NCI-H69 (cell line): ENCODE results near the gene ROR1.

ENCODE experiments used
- DNase-seq: peaks from one replicate; lab custom pipeline; 2025; lab: John Stamatoyannopoulos, UW

ROR1 gene

DNA sequence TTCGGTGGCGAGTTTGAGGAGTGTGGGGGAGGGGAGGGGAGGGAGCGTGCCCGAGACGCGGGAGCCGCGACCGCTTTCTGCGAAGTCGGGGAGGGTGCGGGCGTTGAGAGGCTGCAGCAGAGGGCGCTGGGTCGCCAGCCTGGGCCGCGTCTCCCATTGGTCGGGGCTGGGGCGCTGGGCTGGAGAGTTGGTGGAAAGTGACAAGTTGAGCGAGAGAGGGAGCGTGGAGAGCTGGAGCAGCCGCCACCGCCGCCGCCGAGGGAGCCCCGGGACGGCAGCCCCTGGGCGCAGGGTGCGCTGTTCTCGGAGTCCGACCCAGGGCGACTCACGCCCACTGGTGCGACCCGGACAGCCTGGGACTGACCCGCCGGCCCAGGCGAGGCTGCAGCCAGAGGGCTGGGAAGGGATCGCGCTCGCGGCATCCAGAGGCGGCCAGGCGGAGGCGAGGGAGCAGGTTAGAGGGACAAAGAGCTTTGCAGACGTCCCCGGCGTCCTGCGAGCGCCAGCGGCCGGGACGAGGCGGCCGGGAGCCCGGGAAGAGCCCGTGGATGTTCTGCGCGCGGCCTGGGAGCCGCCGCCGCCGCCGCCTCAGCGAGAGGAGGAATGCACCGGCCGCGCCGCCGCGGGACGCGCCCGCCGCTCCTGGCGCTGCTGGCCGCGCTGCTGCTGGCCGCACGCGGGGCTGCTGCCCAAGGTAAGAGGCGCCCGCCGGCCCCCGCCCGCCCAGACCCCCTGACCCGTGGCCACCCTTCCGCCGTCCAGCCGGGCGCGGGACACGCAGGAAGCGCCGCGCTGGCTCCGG, at the start of gene ROR1:
Gene ROR1 (plus strand): TSS at position 203 of the 802 bp plus-strand sequence.
- peak; percentile 90 for DNase-seq

DNA sequence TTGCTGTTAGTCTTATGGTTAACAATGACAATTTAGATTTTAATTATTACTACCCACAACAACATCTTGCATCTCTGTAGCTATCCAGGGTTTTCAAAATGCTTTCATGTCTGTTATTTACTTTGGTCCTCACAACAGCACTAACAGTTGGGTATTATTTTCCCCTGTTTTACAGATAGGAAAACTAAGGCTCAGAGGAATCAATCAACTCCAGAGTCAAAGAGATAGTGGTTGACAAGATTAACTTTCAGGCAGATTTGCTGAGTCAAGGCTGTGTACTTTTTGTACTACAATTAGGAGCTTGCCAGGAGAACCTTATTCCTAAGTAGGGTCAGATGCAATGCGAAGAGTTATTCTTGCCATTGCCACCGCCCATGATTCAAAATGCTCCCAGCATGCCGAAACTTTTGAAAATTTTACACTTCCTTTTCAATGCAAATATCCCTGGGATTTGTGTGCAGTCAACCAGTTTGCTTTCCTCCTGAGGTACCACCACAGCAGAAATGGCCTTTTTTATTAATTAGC, 49.4 kb upstream of the ROR1 start:
- DNase-seq, result no peak

DNA sequence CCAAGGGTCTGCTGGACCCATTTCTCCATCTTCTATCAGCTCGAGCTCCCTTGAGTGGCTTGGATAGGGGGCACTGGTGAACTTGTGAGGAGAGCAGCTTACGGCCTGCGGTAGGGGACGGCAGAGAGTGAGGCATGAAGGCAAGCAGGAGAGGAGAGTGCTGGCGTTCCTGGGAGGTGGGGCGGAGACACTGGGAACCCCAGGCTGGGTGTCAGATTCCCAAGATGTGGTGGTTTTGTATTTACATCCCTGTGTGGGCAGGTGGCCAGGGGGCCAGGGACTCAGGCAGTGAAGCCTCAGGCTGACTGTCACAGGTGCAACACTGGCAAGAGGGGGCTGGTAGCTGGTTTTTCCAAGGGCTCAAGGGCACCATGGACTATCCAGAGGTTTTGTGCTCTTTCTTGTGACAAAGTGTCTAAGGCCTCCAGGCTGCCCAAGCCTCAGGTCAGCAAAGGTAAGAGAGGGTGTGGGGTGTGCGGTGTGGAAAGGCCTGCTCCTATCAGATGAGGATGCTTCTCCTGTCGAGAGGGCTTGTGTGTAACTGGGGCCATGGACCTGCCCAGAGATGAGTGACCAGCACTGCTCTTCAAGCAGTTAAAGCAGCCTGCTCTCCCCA, 45.1 kb upstream of the ROR1 start:
- no peak for DNase-seq

DNA sequence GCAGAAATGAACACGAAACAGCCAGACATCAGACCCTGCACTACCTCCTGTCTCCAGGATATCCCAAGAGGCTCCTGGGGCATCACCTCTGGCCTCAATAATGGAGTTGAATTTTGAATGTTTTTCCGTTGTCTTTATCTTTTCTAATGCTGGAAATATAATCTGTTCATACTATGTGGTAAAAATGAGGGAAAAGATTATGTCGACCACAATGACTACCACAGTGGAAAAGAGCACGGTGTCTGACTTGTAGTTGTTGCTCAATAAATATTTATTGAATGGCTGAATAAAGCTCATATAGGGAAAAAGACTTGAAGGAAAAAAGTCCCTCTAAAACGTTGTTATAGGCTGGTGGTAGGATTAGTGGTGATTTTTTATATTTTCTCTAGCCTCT, 44.6 kb upstream of the ROR1 start:
- DNase-seq, result no peak

DNA sequence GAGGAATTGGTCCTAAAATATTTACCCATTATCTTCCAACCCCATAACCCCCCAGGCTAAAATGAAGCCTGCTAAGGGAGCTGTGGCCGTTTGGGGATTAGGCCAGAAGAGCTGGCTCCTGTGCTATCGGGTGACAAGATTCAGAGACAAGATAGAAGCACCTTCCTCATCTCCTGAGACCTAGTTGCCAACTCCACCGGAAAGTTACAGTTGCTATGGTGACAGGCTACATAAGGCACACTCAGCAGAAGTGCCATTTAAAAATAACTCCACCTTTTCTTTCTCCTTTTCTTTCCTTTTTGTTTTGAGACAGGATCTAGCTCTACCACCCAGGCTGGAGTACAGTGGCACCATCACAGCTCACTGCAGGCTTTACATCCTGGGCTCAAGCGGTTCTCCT, 43.6 kb upstream of the ROR1 start:
- peak; percentile 30 for DNase-seq

DNA sequence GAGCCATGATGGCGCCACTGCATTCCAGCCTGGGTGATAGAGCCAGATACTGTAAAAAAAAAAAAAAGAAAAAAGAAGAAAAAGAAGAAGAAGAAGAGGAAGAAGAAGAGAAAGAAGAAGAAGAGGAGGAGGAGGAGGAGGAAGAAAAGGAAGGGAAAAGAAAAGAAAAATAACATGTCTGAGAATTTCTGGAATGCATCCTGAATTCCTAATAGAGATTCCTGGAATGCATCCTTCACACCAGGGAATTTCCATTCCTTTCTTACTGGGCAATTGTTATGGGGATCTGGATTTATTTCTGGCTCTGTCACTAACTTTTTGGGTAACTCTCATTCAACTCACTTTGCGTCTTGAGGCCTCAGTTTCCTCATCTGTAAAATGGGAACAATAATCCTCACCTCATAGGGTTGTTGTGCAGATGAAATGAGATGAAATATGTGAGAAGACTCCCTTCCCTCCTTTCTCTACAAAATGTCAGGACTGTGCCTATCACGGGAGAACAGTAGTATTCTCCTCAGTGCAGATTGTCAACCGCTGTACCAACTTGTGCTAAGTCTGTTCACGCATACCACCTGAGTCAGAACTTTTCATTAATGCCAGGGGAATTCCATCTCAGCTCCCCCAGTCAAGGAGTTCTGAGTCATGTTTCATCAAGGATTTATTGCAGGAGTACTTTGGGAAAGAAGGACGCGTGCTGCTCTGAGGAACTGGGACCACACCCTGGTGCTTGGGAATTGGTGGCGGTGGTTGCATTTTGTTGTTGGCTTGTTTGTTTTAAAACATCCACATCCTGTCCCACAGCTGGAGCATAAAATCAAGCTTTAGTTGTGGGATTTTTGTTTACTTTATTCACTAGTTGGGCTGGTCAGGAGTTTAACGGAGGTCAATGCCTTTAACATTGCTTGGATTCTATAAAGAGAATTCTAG, 42.4 kb upstream of the ROR1 start:
- DNase-seq, result no peak

DNA sequence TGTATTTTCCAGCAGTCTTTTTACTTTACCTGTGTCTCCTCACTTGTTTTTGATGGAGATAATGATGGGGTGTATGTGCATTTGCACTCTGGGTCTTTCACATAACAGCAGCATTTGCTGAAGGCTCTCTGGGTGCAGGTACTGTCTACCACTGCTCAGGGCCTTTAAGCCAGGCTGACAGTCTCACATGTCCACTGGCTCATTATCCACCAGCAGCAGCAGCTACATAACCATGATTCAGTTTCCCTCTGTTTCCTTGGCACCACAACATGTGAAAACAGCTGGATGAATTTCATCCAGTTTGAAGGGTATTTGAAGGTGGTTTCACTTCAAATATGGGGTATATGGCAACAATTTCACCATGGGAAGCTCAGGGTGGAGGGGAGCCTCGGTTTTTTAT, 41.2 kb upstream of the ROR1 start:
- DNase-seq, result peak; percentile 13

DNA sequence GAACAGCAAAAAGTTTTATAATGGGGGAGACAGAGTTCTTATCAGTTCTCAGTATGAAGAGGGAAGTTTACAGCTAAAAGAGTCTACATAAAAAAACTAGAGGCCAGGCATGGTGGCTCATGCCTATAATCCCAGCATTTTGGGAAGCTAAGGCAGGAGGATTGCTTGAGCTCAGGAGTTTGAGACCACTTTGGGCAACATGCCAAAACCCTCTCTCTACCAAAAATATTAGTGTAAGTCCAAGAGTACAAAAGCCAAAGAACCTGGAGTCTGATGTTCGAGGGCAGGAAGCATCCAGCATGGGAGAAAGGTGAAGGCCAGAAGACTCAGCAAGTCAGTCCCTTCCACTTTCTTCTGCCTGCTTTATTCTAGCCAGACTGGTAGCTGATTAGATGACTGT, 35.0 kb upstream of the ROR1 start:
- no peak for DNase-seq

DNA sequence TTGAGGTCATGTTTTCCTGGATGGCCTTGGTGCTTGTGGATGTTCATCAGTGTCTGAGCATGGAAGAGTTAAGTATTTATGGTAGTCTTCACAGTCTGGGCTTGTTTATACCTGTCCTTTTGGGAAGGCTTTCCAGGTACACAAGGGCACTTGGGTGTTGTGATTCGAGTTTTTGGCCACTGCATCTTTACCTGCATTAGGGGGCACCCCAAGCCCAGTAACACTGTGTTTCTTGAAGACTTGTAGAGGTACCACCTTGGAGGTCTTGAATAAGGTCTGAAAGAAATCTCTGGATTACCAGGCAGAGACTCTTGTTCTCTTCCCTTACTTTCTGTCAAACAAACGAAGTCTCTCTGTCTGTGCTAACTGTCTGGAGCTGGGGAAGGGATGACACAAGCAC, 34.4 kb upstream of the ROR1 start:
- no peak for DNase-seq

DNA sequence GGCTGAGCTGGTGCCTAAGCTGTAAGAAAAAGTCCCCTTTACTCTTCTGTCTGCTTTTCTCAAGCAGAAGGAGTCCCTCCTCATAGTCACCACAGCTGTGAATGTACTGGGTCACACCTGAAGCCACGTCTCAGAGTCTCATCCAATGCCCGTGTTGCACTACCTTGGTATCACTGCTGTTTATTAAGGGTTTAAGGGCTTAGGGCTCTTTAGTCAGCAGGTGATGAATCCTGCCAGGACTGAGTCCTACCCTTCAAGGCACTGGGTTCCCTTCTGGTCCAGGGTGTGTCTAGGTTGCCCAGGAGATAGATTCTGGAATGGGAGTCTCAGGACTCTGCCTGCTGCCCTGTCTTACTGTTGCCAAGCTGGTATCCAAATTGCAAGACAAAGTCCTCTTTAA, 33.4 kb upstream of the ROR1 start:
- DNase-seq, result no peak

DNA sequence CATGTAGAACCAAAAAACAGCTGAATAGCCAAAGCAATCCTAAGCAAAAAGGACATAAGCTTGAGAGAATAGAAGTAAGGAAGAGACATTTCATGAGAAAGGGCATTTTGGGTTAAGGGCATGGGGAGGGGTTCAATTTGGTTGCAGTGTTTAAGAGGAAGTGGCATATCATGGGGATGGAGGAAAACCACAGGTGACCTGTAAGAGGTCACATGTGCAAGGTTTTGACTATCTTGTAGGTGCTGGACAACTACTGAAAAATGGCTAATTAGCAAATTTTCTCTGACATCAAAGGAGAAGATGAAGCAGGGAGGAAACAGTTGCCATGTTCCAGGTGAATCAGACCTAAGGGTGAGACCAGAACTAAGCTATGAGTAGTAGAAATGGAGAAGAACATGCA, 31.3 kb upstream of the ROR1 start:
- no peak for DNase-seq

DNA sequence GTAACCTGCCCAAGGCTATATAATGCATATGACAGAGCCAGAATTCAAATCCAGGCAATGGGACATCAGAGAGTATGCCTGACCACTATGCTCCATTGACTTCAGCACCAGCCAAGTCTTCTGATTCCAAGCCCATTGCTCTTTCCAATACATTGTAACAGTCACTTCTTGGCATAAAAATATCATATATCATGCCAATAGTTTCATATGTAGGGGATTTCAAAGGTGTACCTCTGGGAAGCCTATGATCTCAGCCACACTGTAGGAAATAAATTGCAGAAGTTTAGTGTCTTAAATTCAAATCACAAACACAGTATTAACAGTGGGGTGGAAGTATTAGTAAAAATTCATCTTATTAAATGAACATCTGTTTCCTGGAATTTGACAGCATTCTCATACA, 30.0 kb upstream of the ROR1 start:
- no peak for DNase-seq

DNA sequence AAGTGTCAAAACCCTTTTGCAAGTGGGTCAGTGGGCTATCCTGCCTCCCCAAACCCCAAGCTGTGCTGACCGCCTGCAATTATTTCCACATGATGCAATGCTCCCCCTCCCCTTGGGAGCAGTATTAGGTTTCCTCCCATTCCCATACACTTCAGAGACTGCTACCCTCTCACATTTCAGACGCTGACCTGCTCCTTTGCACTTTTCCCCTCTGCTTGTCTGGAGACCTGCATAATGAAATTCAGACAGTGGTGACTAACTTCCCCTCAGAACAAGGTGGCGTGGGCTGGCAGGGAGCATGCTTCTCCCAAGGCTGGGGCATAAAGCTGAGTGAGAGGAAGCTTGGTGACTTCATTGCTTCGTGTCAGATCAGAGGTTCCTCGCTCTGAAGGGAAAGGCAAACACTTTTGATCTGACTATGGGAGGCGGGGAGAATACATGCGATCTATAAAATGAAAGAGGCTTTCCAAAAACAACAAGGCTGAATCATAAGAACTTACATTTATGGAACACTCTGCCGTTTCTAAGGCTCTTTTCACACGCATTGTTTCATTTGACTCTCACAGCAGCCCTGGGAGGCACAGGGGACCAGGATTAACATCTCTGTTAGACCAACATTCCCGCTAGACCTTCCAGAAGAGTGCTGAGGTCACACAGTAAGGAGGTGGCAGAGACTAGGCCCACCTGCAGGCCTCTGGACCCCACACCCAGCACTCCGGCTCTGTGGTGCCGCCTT, 27.5 kb upstream of the ROR1 start:
- peak; percentile 6 for DNase-seq

DNA sequence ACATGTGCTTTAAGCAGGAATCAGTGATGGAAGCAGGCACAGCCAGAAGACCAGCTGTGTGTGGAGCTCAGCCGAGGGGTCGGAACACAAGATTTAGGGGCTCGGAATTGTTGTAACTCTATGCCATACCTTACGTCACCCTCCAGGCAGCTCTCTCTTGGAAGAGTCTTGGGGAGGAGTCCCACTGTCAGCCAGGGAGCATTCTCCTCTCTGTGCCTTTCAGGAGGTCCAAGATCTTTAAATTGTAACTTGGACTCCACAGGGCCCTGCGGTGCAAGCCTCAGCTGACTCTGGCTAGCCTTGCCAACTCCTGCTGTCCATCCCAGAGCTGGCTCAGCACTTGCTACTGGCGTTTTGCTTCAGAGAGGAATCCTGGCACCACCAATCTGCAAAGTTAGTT, 26.4 kb upstream of the ROR1 start:
- no peak for DNase-seq

DNA sequence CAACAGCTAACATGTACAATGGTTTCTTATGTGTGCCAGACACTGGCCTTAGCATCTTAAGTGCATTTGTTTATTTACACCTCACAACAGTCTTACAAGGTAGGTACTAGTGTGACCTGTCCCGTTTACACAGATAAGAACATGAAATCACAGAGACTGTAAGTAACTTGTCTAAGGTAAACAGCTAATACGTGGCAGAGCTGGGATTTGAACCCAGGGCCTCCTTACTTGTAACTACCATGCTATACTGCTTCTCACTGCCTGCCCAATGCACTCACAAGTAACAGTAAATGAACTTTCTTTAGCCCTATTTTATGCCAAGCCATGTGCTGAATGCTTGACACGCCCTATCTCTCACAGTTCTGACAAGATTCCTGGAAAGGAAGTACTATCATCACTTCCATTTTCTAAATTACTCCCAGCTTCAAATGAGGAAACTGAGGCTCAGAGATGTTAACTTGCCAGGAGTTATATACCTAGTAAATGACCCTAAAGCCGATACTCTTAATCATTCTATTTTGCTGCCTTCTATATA, 25.7 kb upstream of the ROR1 start:
- no peak for DNase-seq

DNA sequence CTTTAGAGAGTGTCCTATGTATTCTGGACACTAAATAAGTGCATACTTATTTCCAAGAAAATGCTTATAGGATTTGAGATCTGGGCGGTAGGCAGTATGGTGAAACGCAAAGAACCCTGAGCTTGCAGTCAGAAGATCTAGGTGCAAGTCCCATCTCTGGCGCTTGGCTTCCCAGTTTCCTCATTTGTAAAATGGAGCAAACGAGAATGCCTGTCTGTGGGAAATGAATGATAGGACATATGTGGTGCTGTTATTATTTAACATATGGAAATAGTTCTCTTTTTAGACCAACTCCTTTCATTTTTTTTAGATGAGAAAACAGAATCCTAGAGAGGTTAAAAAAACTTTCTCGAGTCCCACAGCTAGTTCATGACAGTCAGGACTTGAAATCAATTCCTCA, 25.2 kb upstream of the ROR1 start:
- DNase-seq, result no peak

DNA sequence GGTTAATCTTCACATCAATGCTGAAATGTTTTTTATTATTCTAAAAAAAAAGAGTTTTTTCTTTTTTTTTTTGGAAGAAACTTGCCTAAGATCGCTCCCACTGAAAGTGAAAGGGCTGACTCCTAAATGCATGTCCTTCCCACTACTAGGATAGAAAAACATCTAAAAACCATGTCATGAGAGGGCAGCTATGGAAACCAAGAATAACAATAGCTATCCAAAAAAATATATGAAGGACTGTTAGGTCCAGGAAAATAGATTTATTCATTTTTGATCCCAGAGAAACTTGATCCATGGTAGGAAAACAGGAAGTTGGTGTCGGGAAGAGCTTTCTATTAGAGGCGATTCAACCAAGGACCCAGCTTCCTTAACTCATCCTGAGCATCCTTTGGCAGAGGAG, 23.1 kb upstream of the ROR1 start:
- DNase-seq, result no peak

DNA sequence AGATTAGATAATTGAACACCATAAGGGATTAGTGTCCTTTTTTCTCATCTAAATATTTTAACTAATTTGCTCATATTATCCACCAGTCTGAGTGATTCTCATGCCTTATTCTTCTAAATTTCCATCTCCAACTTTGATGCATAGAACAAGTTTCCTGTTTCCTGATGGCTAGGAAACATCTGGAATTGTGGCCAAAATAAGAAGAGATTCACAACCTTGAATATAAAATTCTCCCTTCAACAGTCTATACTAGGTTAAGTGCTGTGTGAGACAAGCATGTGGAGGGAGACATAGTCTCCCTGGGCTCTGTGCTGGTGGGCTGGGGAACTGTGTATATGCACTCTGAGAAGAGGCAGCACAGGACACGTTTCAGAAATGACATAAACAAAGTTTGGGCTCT, 21.6 kb upstream of the ROR1 start:
- no peak for DNase-seq

DNA sequence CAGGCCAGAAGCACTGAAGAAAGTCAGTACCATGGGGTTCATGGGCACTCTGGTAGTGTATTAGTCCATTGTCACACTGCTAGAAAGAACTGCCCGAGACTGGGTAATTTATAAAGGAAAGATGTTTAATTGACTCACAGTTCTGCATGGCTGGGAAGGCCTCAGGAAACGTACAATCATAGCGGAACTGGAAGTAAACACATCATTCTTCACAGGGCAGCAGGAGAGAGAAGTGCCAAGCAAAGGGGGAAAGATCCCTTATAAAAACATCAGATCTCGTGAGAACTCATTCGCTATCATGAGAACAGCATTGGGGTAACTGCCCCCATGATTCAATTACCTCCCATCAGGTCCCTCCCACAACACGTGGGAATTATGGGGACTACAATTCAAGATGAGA, 20.2 kb upstream of the ROR1 start:
- DNase-seq, result peak; percentile 32

DNA sequence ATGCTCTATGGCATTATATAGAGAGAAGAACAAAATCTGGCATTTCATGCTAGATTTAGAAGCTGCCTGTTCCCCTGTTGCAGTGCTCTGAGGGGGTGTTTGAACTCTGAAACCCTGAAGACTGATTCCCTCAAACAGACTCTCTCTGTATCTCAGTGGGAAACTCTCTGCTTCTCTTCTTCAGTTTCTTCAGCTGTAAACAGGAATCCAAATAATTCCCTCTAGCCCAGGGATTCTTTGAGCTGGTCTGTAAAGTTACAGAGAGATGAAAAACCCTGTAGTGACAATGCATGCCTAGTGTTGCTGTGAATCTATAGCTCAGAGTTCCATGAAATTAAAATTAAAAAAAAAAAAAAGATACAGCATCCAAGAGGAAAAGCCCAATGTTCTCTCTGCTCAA, 17.0 kb upstream of the ROR1 start:
- no peak for DNase-seq

DNA sequence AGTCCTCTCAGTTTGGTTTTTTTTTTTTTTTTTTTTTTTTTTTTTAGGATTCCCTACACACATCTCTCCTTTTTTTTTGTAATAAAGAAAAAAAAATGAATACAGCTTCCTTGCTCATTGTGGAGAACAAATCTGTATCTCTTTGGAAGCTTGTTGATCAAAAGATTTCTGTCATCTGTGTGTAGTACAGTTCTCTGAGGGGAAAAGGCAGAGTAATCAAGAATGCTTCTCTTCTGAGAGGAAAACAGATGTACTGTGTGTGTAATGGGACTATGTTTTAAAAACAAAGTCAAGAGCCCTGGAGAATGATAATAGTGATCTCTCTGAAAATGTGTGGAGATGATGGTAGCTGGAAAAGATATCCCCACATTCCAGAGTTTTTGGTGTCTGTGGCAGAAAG, 16.5 kb upstream of the ROR1 start:
- DNase-seq, result no peak

DNA sequence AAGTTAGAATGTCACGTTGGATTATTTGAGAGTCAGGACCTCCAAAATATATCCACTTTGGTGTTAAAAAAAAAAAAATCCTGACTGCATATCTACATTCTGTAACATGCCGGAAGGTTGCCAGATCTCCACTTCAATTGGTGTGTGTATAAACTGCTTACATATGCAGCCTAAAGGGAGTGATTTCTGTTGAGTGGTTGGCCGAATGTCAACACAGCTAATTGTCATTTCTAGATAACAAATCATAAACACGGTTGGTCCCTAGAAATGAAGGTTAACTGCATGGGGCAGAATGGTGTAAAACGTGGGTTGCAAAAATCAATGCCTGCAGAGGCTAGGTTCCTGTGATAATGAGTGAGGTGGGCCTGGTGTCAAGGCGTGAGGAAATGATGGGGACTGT, 15.0 kb upstream of the ROR1 start:
- no peak for DNase-seq
